T-helper 1 cell treated with Interleukin-12 subunit alpha and Interleukin-12 subunit beta and Interleukin-4 antibody, amounts not matched to agents 30 ng/mL and 1 ng/mL, for 36 hours (primary cell): ENCODE results near the gene EHF. TPM values are rescaled to one million over a fixed set of nuclear protein-coding genes. Genes with fewer than 3 reads are reported as not detected.

Source experiments
- intact Hi-C: fragments of 100-400 bp; cut with micrococcal nuclease; formaldehyde crosslinking; loops from one replicate; pipeline ENCODE4 v1.15.1; 2024
- total RNA-seq: library from RNA; stranded (reverse); gene quantifications from 2 replicates; pipeline ENCODE4 v1.2.3, GENCODE V29; 2022

Gene EHF
- total RNA-seq, 1 donor from 2014 or later, result not detected

GRCh38 chr11:34642001-34642554 is 21.2 kb downstream of the EHF start:
- intact Hi-C loops, result no loop called here

- intact Hi-C loops, result no loop called here
These were observed 22.0 kb downstream of the EHF start for GRCh38 chr11:34642873-34643272.

- intact Hi-C loops, result no loop called here
These were observed 22.4 kb downstream of the EHF start for GRCh38 chr11:34643311-34643710.

GRCh38 chr11:34643846-34644245 is 23.0 kb downstream of the EHF start:
- intact Hi-C loops, result no loop called here

- intact Hi-C loops, result no loop called here
These were observed 23.9 kb downstream of the EHF start for GRCh38 chr11:34644669-34645406.

GRCh38 chr11:34646431-34646830 is 25.5 kb downstream of the EHF start:
- intact Hi-C loops, result no loop called here

GRCh38 chr11:34647131-34647530 is 26.2 kb downstream of the EHF start:
- intact Hi-C loops, result no loop called here

- intact Hi-C loops, result no loop called here
These were observed 26.6 kb downstream of the EHF start for GRCh38 chr11:34647532-34647931.

- intact Hi-C loops, result no loop called here
These were observed 27.1 kb downstream of the EHF start for GRCh38 chr11:34648036-34648435.

GRCh38 chr11:34649597-34649996 is 28.7 kb downstream of the EHF start:
- intact Hi-C loops, result no loop called here

GRCh38 chr11:34650528-34650927 is 29.6 kb downstream of the EHF start:
- intact Hi-C loops, result loop anchor here (1.0 to 5.0 kb wide), 7 partner anchors 16 to 1012 kb away; partner anchors contain the start of genes APIP, CAT, PDHX and TRIM44

- intact Hi-C loops, result loop anchor here (2.0 to 5.0 kb wide), 3 partner anchors 214 to 1011 kb away; partner anchors contain the start of genes CAT and TRIM44
These were observed 30.7 kb downstream of the EHF start for GRCh38 chr11:34651551-34651950.

- intact Hi-C loops, result loop anchor here (5.0 kb wide), 1 partner anchor 215 kb away; the partner anchor contains the start of gene CAT
These were observed 31.5 kb downstream of the EHF start for GRCh38 chr11:34652191-34652973.

GRCh38 chr11:34653031-34653430 is 32.1 kb downstream of the EHF start:
- intact Hi-C loops, result loop anchor here (5.0 kb wide), 1 partner anchor 216 kb away; the partner anchor contains the start of gene CAT

GRCh38 chr11:34653851-34654482 is 33.1 kb downstream of the EHF start:
- intact Hi-C loops, result loop anchor here (5.0 kb wide), 1 partner anchor 217 kb away; the partner anchor contains the start of gene CAT

- intact Hi-C loops, result loop anchor here (5.0 kb wide), 1 partner anchor 217 kb away; the partner anchor contains the start of gene CAT
These were observed 33.8 kb downstream of the EHF start for GRCh38 chr11:34654483-34655334.

- intact Hi-C loops, result no loop called here
These were observed 34.6 kb downstream of the EHF start for GRCh38 chr11:34655335-34656008.

GRCh38 chr11:34656062-34656720 is 35.3 kb downstream of the EHF start:
- intact Hi-C loops, result no loop called here
